Keratinocyte (primary cell): ENCODE results near the gene GOSR1.

ENCODE experiments used
- EZH2 ChIP-seq: IDR thresholded peaks from one replicate; pipeline ENCODE4 v1.6.1; 2012; ENCODE audit warnings: inconsistent platforms, mild to moderate bottlenecking, low read length, moderate library complexity
- TF ChIP-seq, protein P1 (sequence below), 3 experiments: IDR thresholded peaks in 1 of 3; conservative IDR thresholded peaks in 1 of 3; optimal IDR thresholded peaks in 1 of 3; 2 replicates in 2 of 3; 3 replicates in 1 of 3; pipeline versions ENCODE3 to v1.5.1; 2011; ENCODE audit warnings: low read length in 3 of 3, mild to moderate bottlenecking in 3 of 3, moderate library complexity in 2 of 3, control low read depth in 1 of 3, inconsistent platforms in 1 of 3; ENCODE audit not compliant: insufficient read depth in 2 of 3; ENCODE audit errors: extremely low read depth in 1 of 3

DNA sequence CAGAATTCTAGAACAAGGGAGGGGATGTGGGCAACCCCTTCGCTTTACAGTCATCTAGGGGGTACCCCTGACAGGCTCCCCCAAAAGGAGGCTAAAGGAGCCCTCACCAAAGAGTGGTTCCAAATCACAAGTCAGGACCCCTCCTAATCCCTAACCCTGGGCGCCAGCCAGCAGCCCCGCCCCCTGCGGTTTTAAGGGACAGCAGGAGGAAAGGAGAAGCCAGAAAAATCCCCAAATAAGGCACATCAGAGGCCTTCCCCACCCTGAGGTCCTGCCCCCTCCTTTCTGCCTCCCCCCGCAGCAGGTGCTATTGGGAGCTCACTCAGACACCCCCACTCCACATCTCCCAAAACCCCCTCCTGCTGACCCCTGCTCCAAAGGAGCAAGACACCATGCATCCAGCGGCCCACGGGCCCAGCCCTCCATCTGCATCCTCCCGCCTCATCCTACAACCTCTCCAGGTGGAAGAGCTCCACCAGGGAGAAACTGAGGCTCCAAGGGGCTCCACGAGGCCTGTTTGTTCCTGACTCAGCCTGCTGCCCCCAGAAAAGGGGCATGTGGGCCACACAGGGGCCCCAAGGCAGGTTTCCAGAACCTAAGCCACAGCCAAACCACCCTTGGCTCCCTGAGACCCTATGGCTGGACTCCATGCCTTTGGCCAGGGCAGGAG lies 93.5 kb downstream of the GOSR1 start:
- TF ChIP-seq, protein P1, sequence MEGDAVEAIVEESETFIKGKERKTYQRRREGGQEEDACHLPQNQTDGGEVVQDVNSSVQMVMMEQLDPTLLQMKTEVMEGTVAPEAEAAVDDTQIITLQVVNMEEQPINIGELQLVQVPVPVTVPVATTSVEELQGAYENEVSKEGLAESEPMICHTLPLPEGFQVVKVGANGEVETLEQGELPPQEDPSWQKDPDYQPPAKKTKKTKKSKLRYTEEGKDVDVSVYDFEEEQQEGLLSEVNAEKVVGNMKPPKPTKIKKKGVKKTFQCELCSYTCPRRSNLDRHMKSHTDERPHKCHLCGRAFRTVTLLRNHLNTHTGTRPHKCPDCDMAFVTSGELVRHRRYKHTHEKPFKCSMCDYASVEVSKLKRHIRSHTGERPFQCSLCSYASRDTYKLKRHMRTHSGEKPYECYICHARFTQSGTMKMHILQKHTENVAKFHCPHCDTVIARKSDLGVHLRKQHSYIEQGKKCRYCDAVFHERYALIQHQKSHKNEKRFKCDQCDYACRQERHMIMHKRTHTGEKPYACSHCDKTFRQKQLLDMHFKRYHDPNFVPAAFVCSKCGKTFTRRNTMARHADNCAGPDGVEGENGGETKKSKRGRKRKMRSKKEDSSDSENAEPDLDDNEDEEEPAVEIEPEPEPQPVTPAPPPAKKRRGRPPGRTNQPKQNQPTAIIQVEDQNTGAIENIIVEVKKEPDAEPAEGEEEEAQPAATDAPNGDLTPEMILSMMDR (optimal IDR thresholded peaks at IDR 0.05 in 1 of 3, IDR thresholded peaks at IDR 0.05 in 1 of 3, conservative IDR thresholded peaks at IDR 0.05 in 1 of 3; ENCODE audit: extremely low read depth in 1 of 3, insufficient read depth in 2 of 3, low read length in 3 of 3) = no peak
- no peak for TF ChIP-seq EZH2
